HepG2 (cell line): ENCODE data around the gene CYB5D1. TPM values are rescaled to one million over a fixed set of nuclear protein-coding genes. Genes with fewer than 3 reads are reported as not detected.

Experiments used
- ATAC-seq: fragments of 200-7000 bp; cut with Tn5 transposase; 3 replicates; pipeline ENCODE4 v1.9.1; 2020; ENCODE audit warnings: mild to moderate bottlenecking, moderate library complexity
- BruUV-seq: library from RNA; stranded (reverse); fragments of 400-500 nt; replicated peaks from 2 replicates; lab custom pipeline; 2021; lab: Mats Ljungman, UMichigan
- CTCF ChIA-PET: fragments of 300-600 bp; formaldehyde crosslinking; extraction: SDS; loops from one replicate; lab custom pipeline; 2021; ENCODE audit warnings: low total read pairs, inconsistent platforms, low intra/inter-chr PET ratio; lab: Yijun Ruan, JAX
- POLR2A ChIA-PET: fragments of 350-600 bp; sonication (Branson Sonifier 250); formaldehyde crosslinking; loops from one replicate; lab custom pipeline; 2020; ENCODE audit warnings: antibody characterized with exemption, inconsistent platforms; lab: Yijun Ruan, JAX
- DNase-seq: peaks from one replicate; pipeline ENCODE4 v3.0.0-alpha.2; 2015; ENCODE audit warnings: low spot score
- FAIRE-seq: peaks from 3 replicates; lab custom pipeline; 2011; peaks lifted over from hg19 to GRCh38; lab: Jason Lieb, UNC
- H2AFZ ChIP-seq: one replicate; pipeline ENCODE4 v1.6.1; 2011; ENCODE audit warnings: low read length, inconsistent platforms
- H3K27ac ChIP-seq: fragments of 300-600 bp; 3 replicates; pipeline ENCODE4 v1.8.0; 2011; ENCODE audit warnings: mixed run types, mild to moderate bottlenecking, mixed read lengths, low read length, inconsistent platforms; ENCODE audit not compliant: insufficient read depth; ENCODE audit errors: extremely low read length
- H3K27me3 ChIP-seq, 2 experiments: fragments of 200-600 bp in 1 of 2; 2 replicates in 1 of 2; 3 replicates in 1 of 2; pipeline versions ENCODE4 v1.6.0 to v1.8.0; 2011; ENCODE audit warnings: low read length in 2 of 2, mild to moderate bottlenecking in 2 of 2, moderate library complexity in 2 of 2, inconsistent platforms in 1 of 2; ENCODE audit not compliant: insufficient read depth in 2 of 2, control insufficient read depth in 1 of 2
- H3K36me3 ChIP-seq, 2 experiments: fragments of 200-600 bp in 1 of 2; replicated peaks in 1 of 2; 2 replicates in 1 of 2; 3 replicates in 1 of 2; pipeline versions ENCODE4 v1.5.1 to v1.8.0; 2011; ENCODE audit warnings: low read length in 2 of 2, inconsistent platforms in 1 of 2; ENCODE audit not compliant: insufficient read depth in 2 of 2, control insufficient read depth in 1 of 2
- H3K4me1 ChIP-seq: 2 replicates; pipeline ENCODE4 v1.5.1; 2012; ENCODE audit warnings: low read length, inconsistent platforms; ENCODE audit not compliant: insufficient read depth
- H3K4me2 ChIP-seq: 2 replicates; pipeline ENCODE4 v1.6.0; 2011; ENCODE audit warnings: low read depth, low read length, inconsistent platforms
- H3K4me3 ChIP-seq, 3 experiments: fragments of 200-600 bp in 1 of 3; sonication (generic), shearing (Covaris generic) in 1 of 3; replicated peaks in 1 of 3; 2 replicates each; pipeline ENCODE4 v1.5.1; 2011 to 2016; ENCODE audit warnings: low read length in 3 of 3, inconsistent platforms in 2 of 3, low read depth in 2 of 3, mild to moderate bottlenecking in 2 of 3, control low read depth in 1 of 3, mixed read lengths in 1 of 3; ENCODE audit not compliant: insufficient read depth in 1 of 3
- H3K79me2 ChIP-seq: one replicate; pipeline ENCODE4 v1.6.1; 2011; ENCODE audit warnings: low read length, inconsistent platforms; ENCODE audit not compliant: insufficient read depth
- H3K9ac ChIP-seq: 2 replicates; pipeline ENCODE4 v1.6.0; 2011; ENCODE audit warnings: mild to moderate bottlenecking, low read depth, low read length, inconsistent platforms; ENCODE audit not compliant: insufficient read depth
- H3K9me3 ChIP-seq: 2 replicates; pipeline ENCODE4 v1.5.1; 2012; ENCODE audit warnings: mild to moderate bottlenecking, low read length
- H4K20me1 ChIP-seq: 2 replicates; pipeline ENCODE4 v1.6.0; 2011; ENCODE audit warnings: inconsistent platforms, mild to moderate bottlenecking, low read length, moderate library complexity; ENCODE audit not compliant: insufficient read depth
- GATAD1 ChIP-seq: IDR thresholded peaks from 2 replicates; pipeline ENCODE4 v1.6.1; 2016; ENCODE audit warnings: missing genetic modification reagents, missing compliant biosample characterization
- KDM5A ChIP-seq: fragments of 200-600 bp; sonication (generic); IDR thresholded peaks from 2 replicates; pipeline ENCODE4 v1.7.0; 2018; ENCODE audit warnings: antibody characterized with exemption, mild to moderate bottlenecking, low read length, borderline replicate concordance
- KLF16 ChIP-seq, 2 experiments: sonication (generic) in 1 of 2; formaldehyde crosslinking in 1 of 2; IDR thresholded peaks; 2 replicates each; pipeline versions ENCODE4 v1.6.1 to v1.8.0; 2016 to 2023; ENCODE audit warnings: missing genetic modification reagents in 2 of 2, missing compliant biosample characterization in 1 of 2
- MED1 ChIP-seq: sonication (generic); formaldehyde crosslinking; IDR thresholded peaks from 2 replicates; pipeline ENCODE4 v1.4.0; 2020; ENCODE audit warnings: missing genetic modification reagents
- RFXANK ChIP-seq: IDR thresholded peaks from 2 replicates; pipeline ENCODE4 v1.6.1; 2016
- SAP130 ChIP-seq: IDR thresholded peaks from 2 replicates; pipeline ENCODE4 v1.6.1; 2016; ENCODE audit warnings: low read depth
- SETDB1 ChIP-seq: sonication (generic); formaldehyde crosslinking; IDR thresholded peaks from 2 replicates; pipeline ENCODE4 v1.5.1; 2020; ENCODE audit warnings: missing genetic modification reagents, mild to moderate bottlenecking, borderline replicate concordance
- TEAD3 ChIP-seq: optimal IDR thresholded peaks from 2 replicates; pipeline ENCODE3; 2016; ENCODE audit warnings: borderline replicate concordance
- XRCC5 ChIP-seq: fragments of 200-400 bp; formaldehyde crosslinking; optimal IDR thresholded peaks from 2 replicates; pipeline ENCODE3; 2017; ENCODE audit warnings: mild to moderate bottlenecking, low read length
- ZC3H13 ChIP-seq: sonication (generic); formaldehyde crosslinking; IDR thresholded peaks from 2 replicates; pipeline ENCODE4 v1.8.1; 2023; ENCODE audit warnings: mild to moderate bottlenecking, missing genetic modification reagents, moderate library complexity
- ZFP36 ChIP-seq: fragments of 150-350 bp; IDR thresholded peaks from 2 replicates; pipeline ENCODE4 v1.6.1; 2018; ENCODE audit warnings: borderline replicate concordance, low read length, low read depth; ENCODE audit not compliant: partially characterized antibody
- ZFX ChIP-seq: sonication (generic); formaldehyde crosslinking; IDR thresholded peaks from 2 replicates; pipeline ENCODE4 v1.4.0; 2020; ENCODE audit warnings: mild to moderate bottlenecking, low read depth, missing genetic modification reagents, moderate library complexity
- ZNF160 ChIP-seq: sonication (generic); formaldehyde crosslinking; IDR thresholded peaks from 2 replicates; pipeline ENCODE4 v1.8.0; 2022; ENCODE audit warnings: mild to moderate bottlenecking, inconsistent platforms, missing genetic modification reagents
- ZNF749 ChIP-seq: sonication (generic); formaldehyde crosslinking; IDR thresholded peaks from 2 replicates; pipeline ENCODE4 v1.8.0; 2022; ENCODE audit warnings: mild to moderate bottlenecking, missing genetic modification reagents, moderate library complexity, borderline replicate concordance
- ZNF800 ChIP-seq: sonication (generic); formaldehyde crosslinking; IDR thresholded peaks from 2 replicates; pipeline ENCODE4 v1.4.0; 2020; ENCODE audit warnings: missing genetic modification reagents
- WGBS: methylation state at CpG from one replicate; pipeline ENCODE4 v1.1.6; 2017; ENCODE audit warnings: low lambda C conversion rate; 5-methylcytosine and 5-hydroxymethylcytosine counted together
- in situ Hi-C: cut with HindIII; loops from 2 replicates; pipeline ENCODE4 v1.10.0; 2017; ENCODE audit warnings: low pct_unique_long_range_greater_than_20kb; ENCODE audit not compliant: extremely low pct_ligation_motif_present
- intact Hi-C: fragments of 100-400 bp; cut with micrococcal nuclease; formaldehyde crosslinking; loops from one replicate; pipeline ENCODE4 v1.10.0; 2022; ENCODE audit not compliant: unreplicated experiment
- polyA plus RNA-seq, 8 experiments: library from polyadenylated mRNA; depleted of rRNA in 3 of 8; stranded (reverse) in 7 of 8; unstranded in 1 of 8; fragments of >200 nt; fragmentation: Illumina TruSeq in 4 of 8; extraction: Trizol in 4 of 8; gene quantifications; 2 replicates each; pipeline versions ENCODE4 v1.2.1 to v1.2.3, GENCODE V29; 2011 to 2016; ENCODE audit warnings: low read depth in 4 of 8, missing spikeins in 1 of 8, mixed read lengths in 1 of 8; ENCODE audit not compliant: insufficient read depth in 1 of 8
- total RNA-seq, 5 experiments: library from RNA; depleted of rRNA; stranded (reverse); fragments of >200 nt; fragmentation: Illumina TruSeq; extraction: Trizol; gene quantifications; 2 replicates each; pipeline ENCODE4 v1.2.3, GENCODE V29; 2016; ENCODE audit warnings: low read depth in 1 of 5
- TF ChIP-seq, protein P1 (sequence below): sonication (generic); formaldehyde crosslinking; IDR thresholded peaks from 2 replicates; pipeline ENCODE4 v1.8.0; 2022; ENCODE audit warnings: missing genetic modification reagents, mild to moderate bottlenecking, moderate library complexity, borderline replicate concordance
- TF ChIP-seq, protein P2 (sequence below): sonication (generic); formaldehyde crosslinking; IDR thresholded peaks from 2 replicates; pipeline ENCODE4 v1.4.0; 2020; ENCODE audit warnings: missing genetic modification reagents

CYB5D1 gene
- total and polyA plus RNA-seq, 2 of the 13 experiments (the other 11 are each of a cell fraction or from before 2014, with no cell fraction given): 8.9 to 17.0 TPM

DNA sequence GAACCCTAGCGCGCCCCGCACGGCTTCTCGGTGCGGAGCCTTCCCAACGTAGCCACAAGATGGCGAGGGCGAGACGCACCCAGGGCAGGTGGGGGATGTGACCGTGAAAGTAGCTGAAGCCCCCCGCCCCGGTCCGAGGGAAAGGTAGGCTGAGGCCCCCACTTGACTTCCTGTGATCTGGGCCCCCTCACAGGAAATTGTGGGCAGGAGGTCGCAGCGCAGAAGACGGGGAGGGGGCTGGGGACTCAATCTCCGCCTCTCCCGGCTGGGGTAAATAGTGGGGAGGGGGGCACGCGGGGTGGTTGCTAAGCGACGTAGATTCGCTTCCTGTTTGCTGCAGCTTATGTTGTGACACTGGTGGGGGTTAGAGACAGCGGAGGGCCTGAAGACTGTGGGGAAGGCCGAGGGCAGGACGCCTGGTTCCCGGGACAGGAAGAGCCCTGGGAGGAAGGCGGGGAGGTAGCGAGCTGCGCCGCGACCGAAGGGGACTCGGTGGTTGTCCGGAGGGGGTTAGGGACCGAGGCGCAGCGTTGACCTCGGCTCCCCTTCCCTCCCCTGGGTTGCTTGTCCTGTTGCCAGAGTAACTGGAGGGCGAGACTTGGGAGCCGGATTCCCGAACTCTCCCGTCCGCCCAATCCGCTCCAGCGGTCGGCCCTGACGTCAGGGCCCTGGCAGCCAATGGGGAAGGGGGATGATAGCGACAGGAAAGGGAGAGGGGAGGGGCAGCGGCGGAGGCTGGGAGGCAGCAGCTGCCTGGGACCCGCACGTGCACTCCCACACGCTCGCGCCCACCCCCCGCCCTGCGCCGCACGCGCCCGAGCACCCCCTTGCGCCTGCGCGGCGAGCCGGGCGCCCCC is 22.6 kb upstream of the CYB5D1 start:
- ATAC-seq (peak; percentile 65), FAIRE-seq (peak; percentile 82), DNase-seq (peak; percentile 96)
- WGBS: 1% methylated on average over 37 of the region's 69 CpGs
- POLR2A ChIA-PET: interaction anchor here (0.7 to 8.2 kb wide), 5 partner anchors 8 to 251 kb away, joined by 4 to 159 read pairs (median 31); partner anchors contain the start of genes CYB5D1, MPDU1, NAA38 and TMEM88
- Histone ChIP-seq H3K4me2 (peak overlapping the region; percentile 84), H3K27ac (peak overlapping the region; percentile 92), H3K9me3 (no peaks in the 10 kb centered on the region), H3K79me2 (peaks cover 16% of the 10 kb centered on the region), H3K27me3 (peaks cover 3 to 18% of the 10 kb centered on the region in 2 experiments; a peak in 4 of 5 replicates), H3K9ac (peak overlapping the region; percentile 89), H2AFZ (no peak overlapping the region), H3K4me3 (peak overlapping the region; percentile 84 to 93 (median 92)), H3K4me1 (peaks cover 58% of the 10 kb centered on the region), H4K20me1 (no peaks in the 10 kb centered on the region; the same call in 1 of the 2 replicates), H3K36me3 (no peaks in the 10 kb centered on the region)
- BruUV-seq: no TSS peak
- in situ Hi-C loops: no loop called here
- CTCF ChIA-PET: interaction anchor here (1.1 to 1.2 kb wide), 2 partner anchors 17 to 63 kb away, joined by 5 to 6 read pairs; no protein-coding TSS in a partner anchor
- intact Hi-C loops: loop anchor here (5.0 kb wide), 1 partner anchor 88 kb away; no protein-coding TSS in a partner anchor
- no peak for TF ChIP-seq ZNF800 (CRISPR knock-in tag)
- no peak for TF ChIP-seq SETDB1
- peak; percentile 89 for TF ChIP-seq RFXANK (CRISPR knock-in tag)
- TF ChIP-seq KDM5A: no peak
- TF ChIP-seq XRCC5: peak; percentile 40
- TF ChIP-seq ZC3H13 (CRISPR knock-in tag): peak; percentile 51
- peak; percentile 60; the same call in 1 of the 2 replicates for TF ChIP-seq ZFX (CRISPR knock-in tag)
- peak; percentile 58 for TF ChIP-seq GATAD1 (CRISPR knock-in tag)
- TF ChIP-seq, protein P1, sequence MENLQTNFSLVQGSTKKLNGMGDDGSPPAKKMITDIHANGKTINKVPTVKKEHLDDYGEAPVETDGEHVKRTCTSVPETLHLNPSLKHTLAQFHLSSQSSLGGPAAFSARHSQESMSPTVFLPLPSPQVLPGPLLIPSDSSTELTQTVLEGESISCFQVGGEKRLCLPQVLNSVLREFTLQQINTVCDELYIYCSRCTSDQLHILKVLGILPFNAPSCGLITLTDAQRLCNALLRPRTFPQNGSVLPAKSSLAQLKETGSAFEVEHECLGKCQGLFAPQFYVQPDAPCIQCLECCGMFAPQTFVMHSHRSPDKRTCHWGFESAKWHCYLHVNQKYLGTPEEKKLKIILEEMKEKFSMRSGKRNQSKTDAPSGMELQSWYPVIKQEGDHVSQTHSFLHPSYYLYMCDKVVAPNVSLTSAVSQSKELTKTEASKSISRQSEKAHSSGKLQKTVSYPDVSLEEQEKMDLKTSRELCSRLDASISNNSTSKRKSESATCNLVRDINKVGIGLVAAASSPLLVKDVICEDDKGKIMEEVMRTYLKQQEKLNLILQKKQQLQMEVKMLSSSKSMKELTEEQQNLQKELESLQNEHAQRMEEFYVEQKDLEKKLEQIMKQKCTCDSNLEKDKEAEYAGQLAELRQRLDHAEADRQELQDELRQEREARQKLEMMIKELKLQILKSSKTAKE (CRISPR knock-in tag): peak; percentile 79
- TF ChIP-seq ZNF749 (CRISPR knock-in tag): 0 out of 2 replicates have a peak, but pooled peaks have one; percentile 61
- TF ChIP-seq, protein P2, sequence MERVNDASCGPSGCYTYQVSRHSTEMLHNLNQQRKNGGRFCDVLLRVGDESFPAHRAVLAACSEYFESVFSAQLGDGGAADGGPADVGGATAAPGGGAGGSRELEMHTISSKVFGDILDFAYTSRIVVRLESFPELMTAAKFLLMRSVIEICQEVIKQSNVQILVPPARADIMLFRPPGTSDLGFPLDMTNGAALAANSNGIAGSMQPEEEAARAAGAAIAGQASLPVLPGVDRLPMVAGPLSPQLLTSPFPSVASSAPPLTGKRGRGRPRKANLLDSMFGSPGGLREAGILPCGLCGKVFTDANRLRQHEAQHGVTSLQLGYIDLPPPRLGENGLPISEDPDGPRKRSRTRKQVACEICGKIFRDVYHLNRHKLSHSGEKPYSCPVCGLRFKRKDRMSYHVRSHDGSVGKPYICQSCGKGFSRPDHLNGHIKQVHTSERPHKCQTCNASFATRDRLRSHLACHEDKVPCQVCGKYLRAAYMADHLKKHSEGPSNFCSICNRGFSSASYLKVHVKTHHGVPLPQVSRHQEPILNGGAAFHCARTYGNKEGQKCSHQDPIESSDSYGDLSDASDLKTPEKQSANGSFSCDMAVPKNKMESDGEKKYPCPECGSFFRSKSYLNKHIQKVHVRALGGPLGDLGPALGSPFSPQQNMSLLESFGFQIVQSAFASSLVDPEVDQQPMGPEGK (CRISPR knock-in tag): peak; percentile 67
- TF ChIP-seq TEAD3 (CRISPR knock-in tag): peak; percentile 8
- TF ChIP-seq KLF16 (CRISPR knock-in tag; IDR thresholded peaks at IDR 0.05): peak in 1 of 2 experiments; percentile 41; a peak in 1 of 4 replicates
- TF ChIP-seq MED1 (CRISPR knock-in tag): peak; percentile 57
- TF ChIP-seq SAP130 (CRISPR knock-in tag): peak; percentile 93
- TF ChIP-seq ZNF160 (CRISPR knock-in tag): no peak
- no peak for TF ChIP-seq ZFP36
